Vagina (tissue), 2 donors: ENCODE results near the gene CDCA3.

Experiments used
- POLR2A ChIP-seq, 2 donors: fragments of 450-650 bp; IDR thresholded peaks; one replicate each; pipeline ENCODE4 v1.6.1; 2017; ENCODE audit warnings: antibody characterized with exemption in 2 of 2, mild to moderate bottlenecking in 2 of 2, moderate library complexity in 2 of 2
- TF ChIP-seq, protein P1 (sequence below), 3 experiments: fragments of 450-650 bp in 2 of 3; fragments of 200-600 bp in 1 of 3; sonication (generic) in 1 of 3; IDR thresholded peaks; one replicate each; pipeline ENCODE4 v1.5.1; 2017 to 2019; ENCODE audit warnings: antibody characterized with exemption in 3 of 3, mild to moderate bottlenecking in 2 of 3, moderate library complexity in 2 of 3

DNA sequence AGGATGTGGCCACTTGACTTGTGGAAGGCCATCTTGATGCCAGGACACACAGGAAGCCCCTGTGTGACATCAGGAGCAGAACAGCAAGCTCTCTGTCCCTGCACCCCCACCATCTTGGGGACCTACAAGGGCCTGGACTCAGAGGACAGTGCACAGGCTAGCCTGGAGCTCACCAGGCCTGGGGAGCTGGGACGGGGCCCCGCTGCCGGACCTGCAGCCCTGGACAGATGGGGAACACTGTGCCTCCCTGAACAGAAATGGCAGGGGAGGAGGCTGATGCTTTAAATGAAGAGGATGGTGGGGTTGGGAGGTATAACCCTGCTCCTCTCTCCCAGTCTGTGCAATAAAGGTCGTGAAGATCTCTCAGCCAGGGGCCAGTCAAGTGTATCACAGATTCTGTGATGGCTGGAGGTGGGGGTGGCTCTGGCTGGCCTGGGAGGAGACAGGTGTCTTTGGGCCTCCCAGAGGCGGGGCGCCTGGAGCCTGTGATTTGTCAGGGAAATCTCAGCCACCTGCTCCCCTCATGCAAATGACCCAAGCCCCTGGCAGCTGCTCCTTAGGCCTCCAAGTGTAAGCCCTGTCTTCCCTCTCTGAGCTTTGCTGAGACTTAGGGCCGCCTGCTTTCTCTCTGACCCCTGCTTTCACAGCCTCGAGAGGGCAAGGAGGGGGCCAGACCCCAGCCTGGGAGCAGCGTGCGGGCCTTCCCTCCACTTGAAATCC is 11.4 kb downstream of the CDCA3 start:
- no peak for TF ChIP-seq POLR2A (IDR thresholded peaks at IDR 0.05)
- TF ChIP-seq, protein P1, sequence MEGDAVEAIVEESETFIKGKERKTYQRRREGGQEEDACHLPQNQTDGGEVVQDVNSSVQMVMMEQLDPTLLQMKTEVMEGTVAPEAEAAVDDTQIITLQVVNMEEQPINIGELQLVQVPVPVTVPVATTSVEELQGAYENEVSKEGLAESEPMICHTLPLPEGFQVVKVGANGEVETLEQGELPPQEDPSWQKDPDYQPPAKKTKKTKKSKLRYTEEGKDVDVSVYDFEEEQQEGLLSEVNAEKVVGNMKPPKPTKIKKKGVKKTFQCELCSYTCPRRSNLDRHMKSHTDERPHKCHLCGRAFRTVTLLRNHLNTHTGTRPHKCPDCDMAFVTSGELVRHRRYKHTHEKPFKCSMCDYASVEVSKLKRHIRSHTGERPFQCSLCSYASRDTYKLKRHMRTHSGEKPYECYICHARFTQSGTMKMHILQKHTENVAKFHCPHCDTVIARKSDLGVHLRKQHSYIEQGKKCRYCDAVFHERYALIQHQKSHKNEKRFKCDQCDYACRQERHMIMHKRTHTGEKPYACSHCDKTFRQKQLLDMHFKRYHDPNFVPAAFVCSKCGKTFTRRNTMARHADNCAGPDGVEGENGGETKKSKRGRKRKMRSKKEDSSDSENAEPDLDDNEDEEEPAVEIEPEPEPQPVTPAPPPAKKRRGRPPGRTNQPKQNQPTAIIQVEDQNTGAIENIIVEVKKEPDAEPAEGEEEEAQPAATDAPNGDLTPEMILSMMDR (IDR thresholded peaks at IDR 0.05), result no peak
